Peyer's patch (tissue), 4 donors: Measurements from ENCODE around the gene BMPR1B. TPM values are rescaled to one million over a fixed set of nuclear protein-coding genes. Genes with fewer than 3 reads are reported as not detected.

Experiments
- DNase-seq, 3 donors: peaks; one replicate each; pipeline ENCODE4 v3.0.0-alpha.2; 2017 to 2019
- H3K27ac ChIP-seq, 4 donors: fragments of 200-600 bp; sonication (generic); one replicate each; pipeline ENCODE4 v1.5.1; 2016 to 2019
- H3K27me3 ChIP-seq, 2 donors: fragments of 200-600 bp; sonication (generic); one replicate each; pipeline ENCODE4 v1.5.1; 2019
- H3K36me3 ChIP-seq, 3 donors: fragments of 200-600 bp; sonication (generic); one replicate each; pipeline ENCODE4 v1.5.1; 2016 to 2019
- H3K4me1 ChIP-seq, 4 donors: fragments of 200-600 bp; sonication (generic); one replicate each; pipeline ENCODE4 v1.5.1; 2016 to 2019
- H3K4me3 ChIP-seq, 4 donors: fragments of 200-600 bp; sonication (generic); 1 replicate in 3 of 4; 2 replicates in 1 of 4; pipeline ENCODE4 v1.5.1; 2016 to 2019; ENCODE audit warnings: mild to moderate bottlenecking in 1 of 4
- H3K9me3 ChIP-seq, 4 donors: fragments of 200-600 bp; sonication (generic); one replicate each; pipeline ENCODE4 v1.5.1; 2016 to 2019; ENCODE audit warnings: mild to moderate bottlenecking in 1 of 4
- POLR2A ChIP-seq, 2 donors: fragments of 450-650 bp; IDR thresholded peaks; one replicate each; pipeline ENCODE4 v1.5.1; 2017; ENCODE audit warnings: antibody characterized with exemption in 2 of 2, mild to moderate bottlenecking in 2 of 2, moderate library complexity in 2 of 2
- total RNA-seq, 4 donors: library from RNA; depleted of rRNA; stranded (reverse); fragments of >200 nt; gene quantifications; one replicate each; pipeline ENCODE4 v1.1.0, GENCODE V29; 2016
- TF ChIP-seq, protein P1 (sequence below), 6 experiments: fragments of 450-650 bp in 4 of 6; fragments of 200-600 bp in 2 of 6; sonication (generic) in 1 of 6; IDR thresholded peaks; one replicate each; pipeline ENCODE4 v1.5.1; 2017 to 2019; ENCODE audit warnings: antibody characterized with exemption in 6 of 6, mild to moderate bottlenecking in 3 of 6, moderate library complexity in 1 of 6

BMPR1B gene
- not detected for total RNA-seq

- Histone ChIP-seq H3K9me3 (no peaks in the 10 kb centered on the region), H3K4me1 (peaks cover 0 to 10% (median 0%) of the 10 kb centered on the region in 4 donors), H3K27me3 (no peaks in the 10 kb centered on the region), H3K36me3 (no peaks in the 10 kb centered on the region), H3K27ac (no peak within 1 kb of the TSS), H3K4me3 (peak within 1 kb of the TSS; percentile 18 to 62 (median 38))
- no peak for DNase-seq
- TF ChIP-seq, protein P1, sequence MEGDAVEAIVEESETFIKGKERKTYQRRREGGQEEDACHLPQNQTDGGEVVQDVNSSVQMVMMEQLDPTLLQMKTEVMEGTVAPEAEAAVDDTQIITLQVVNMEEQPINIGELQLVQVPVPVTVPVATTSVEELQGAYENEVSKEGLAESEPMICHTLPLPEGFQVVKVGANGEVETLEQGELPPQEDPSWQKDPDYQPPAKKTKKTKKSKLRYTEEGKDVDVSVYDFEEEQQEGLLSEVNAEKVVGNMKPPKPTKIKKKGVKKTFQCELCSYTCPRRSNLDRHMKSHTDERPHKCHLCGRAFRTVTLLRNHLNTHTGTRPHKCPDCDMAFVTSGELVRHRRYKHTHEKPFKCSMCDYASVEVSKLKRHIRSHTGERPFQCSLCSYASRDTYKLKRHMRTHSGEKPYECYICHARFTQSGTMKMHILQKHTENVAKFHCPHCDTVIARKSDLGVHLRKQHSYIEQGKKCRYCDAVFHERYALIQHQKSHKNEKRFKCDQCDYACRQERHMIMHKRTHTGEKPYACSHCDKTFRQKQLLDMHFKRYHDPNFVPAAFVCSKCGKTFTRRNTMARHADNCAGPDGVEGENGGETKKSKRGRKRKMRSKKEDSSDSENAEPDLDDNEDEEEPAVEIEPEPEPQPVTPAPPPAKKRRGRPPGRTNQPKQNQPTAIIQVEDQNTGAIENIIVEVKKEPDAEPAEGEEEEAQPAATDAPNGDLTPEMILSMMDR (IDR thresholded peaks at IDR 0.05): no peak
Measured at GRCh38 chr4:94757192-94758140, at the start of gene BMPR1B. TSS of gene BMPR1B (plus strand) at chr4:94757955. CDS start at chr4:95104425, 346,470 bp downstream.

- H3K36me3 ChIP-seq: no peaks in the 10 kb centered on the region
- H3K9me3 ChIP-seq: no peaks in the 10 kb centered on the region
- DNase-seq: no peak
- no peaks in the 10 kb centered on the region for H3K4me1 ChIP-seq
- H3K27me3 ChIP-seq: no peaks in the 10 kb centered on the region
- H3K27ac ChIP-seq: no peak overlapping the region
- TF ChIP-seq, protein P1 (IDR thresholded peaks at IDR 0.05): no peak
- no peak for TF ChIP-seq POLR2A (IDR thresholded peaks at IDR 0.05)
- H3K4me3 ChIP-seq: no peak overlapping the region
Measured at GRCh38 chr4:94711635-94712034, 46.1 kb upstream of the BMPR1B start.

GRCh38 chr4:94714365-94715160 is 43.2 kb upstream of the BMPR1B start:
- Histone ChIP-seq H3K4me1 (no peaks in the 10 kb centered on the region), H3K36me3 (no peaks in the 10 kb centered on the region), H3K27me3 (no peaks in the 10 kb centered on the region), H3K4me3 (no peak overlapping the region), H3K9me3 (no peaks in the 10 kb centered on the region), H3K27ac (no peak overlapping the region)
- no peak for TF ChIP-seq POLR2A (IDR thresholded peaks at IDR 0.05)
- TF ChIP-seq, protein P1 (IDR thresholded peaks at IDR 0.05): no peak
- no peak for DNase-seq

DNA sequence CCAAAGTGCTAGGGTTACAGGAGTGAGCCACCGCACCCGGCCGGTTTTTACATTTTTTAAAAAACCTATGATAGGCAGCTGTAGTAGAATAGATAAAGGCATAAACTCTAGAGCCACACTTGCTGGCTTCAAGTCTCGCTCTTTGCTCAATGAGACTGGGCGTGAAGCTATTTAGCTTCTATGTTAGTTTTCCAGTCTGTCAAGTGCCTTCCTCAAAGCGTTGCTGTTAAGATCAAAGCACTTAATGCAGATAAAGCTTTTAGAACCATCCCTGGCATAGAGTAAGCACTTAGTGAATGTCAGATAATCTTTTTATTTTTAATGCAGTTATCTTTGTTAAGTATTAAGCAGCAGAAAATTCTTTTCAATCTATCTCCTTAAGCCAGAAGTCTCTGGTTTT is 42.0 kb upstream of the BMPR1B start:
- H3K4me1 ChIP-seq: no peaks in the 10 kb centered on the region
- no peaks in the 10 kb centered on the region for H3K27me3 ChIP-seq
- no peaks in the 10 kb centered on the region for H3K9me3 ChIP-seq
- H3K36me3 ChIP-seq: no peaks in the 10 kb centered on the region
- H3K27ac ChIP-seq: no peak overlapping the region
- TF ChIP-seq, protein P1 (IDR thresholded peaks at IDR 0.05): no peak
- TF ChIP-seq POLR2A (IDR thresholded peaks at IDR 0.05): no peak
- DNase-seq: no peak
- no peak overlapping the region for H3K4me3 ChIP-seq

DNA sequence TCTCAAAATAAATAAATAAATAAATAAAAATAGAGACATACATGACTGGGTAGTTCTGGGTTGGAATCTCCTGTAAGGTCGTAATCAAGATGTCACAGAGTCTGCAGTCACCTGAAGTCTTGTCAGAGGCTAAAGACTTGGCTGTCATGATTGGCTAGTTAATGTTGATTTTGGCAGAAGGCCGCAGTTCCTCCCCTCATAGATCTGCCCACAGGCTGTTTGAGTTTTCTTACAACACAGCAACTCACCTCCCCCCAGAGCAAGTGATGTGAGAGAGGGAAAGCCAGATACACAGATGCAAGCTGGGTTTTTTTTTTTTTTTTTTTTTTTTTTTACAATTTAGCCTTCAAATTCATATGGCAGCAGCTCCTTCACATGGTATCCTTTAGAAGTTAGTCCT is 36.4 kb upstream of the BMPR1B start:
- no peaks in the 10 kb centered on the region for H3K36me3 ChIP-seq

More for the DNA sequence above, 36.4 kb upstream of the BMPR1B start:
- H3K27me3 ChIP-seq: no peaks in the 10 kb centered on the region
- no peak overlapping the region for H3K27ac ChIP-seq
- no peaks in the 10 kb centered on the region for H3K4me1 ChIP-seq
- DNase-seq: no peak
- H3K9me3 ChIP-seq: no peaks in the 10 kb centered on the region
- no peak overlapping the region for H3K4me3 ChIP-seq
- TF ChIP-seq POLR2A (IDR thresholded peaks at IDR 0.05): no peak
- TF ChIP-seq, protein P1 (IDR thresholded peaks at IDR 0.05): no peak
